GM12865 (cell line): ENCODE measurements around the gene AURKB.
A peak's percentile ranks its signal among the peaks of the same experiment; 100 is the strongest.

ENCODE experiments used
- DNase-seq: peaks from one replicate; pipeline ENCODE4 v3.0.0; 2010; ENCODE audit warnings: low read depth
- H3K4me3 ChIP-seq: 2 replicates; pipeline ENCODE4 v1.5.1; 2011; ENCODE audit warnings: mild to moderate bottlenecking, low read depth, low read length, control low read depth
- TF ChIP-seq, protein P1 (sequence below): IDR thresholded peaks from 2 replicates; pipeline ENCODE4 v1.5.1; 2011; ENCODE audit warnings: low read length, control low read depth, low read depth, inconsistent platforms; ENCODE audit not compliant: insufficient read depth; ENCODE audit errors: missing control alignments

AURKB gene

DNA sequence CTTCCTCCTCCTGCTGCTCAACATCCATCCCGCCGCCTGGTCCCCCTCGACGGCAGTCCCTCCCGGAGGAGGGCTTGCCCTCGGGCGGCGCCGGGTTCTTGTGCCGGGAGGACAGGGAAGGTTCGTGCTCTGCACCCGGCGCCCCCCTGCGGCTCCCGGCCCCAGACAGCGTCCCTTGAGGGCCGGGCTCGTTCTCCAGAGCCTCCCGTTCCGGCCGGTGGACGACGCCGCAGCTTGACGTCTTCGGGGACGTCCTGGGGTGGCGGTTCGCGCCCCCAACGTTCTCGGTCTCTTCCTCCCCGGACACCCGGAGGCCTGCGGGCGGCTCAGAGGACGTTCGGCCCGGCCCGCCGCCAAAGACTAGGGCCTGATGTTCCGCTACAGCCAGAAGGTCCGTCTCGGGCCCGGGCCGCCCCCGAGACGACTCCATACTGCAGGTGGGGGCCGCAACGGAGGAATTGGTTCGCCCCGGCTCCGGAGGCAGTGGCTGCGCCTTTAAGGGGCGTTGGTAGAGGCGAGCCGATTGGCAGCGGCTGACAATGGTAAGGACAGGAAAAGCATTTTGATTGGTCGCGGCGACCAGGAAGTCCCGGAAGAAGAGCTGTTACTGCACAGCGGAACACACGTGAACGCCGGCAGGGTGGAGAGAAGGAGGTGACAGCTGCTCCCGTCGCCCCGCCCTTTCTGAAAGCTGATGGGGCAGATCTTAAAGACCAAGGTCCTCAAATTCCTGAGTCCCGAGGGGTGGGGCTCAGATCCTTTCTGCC lies 20.5 kb downstream of the AURKB start, which contains the start of gene BORCS6:
Gene BORCS6, minus strand, starts transcription at position 470 of the 767 bp plus-strand sequence. Its CDS starts 40 bp downstream, at position 430.
- DNase-seq = peak; percentile 99
- H3K4me3 ChIP-seq = peak within 1 kb of the TSS; percentile 86
- TF ChIP-seq, protein P1, sequence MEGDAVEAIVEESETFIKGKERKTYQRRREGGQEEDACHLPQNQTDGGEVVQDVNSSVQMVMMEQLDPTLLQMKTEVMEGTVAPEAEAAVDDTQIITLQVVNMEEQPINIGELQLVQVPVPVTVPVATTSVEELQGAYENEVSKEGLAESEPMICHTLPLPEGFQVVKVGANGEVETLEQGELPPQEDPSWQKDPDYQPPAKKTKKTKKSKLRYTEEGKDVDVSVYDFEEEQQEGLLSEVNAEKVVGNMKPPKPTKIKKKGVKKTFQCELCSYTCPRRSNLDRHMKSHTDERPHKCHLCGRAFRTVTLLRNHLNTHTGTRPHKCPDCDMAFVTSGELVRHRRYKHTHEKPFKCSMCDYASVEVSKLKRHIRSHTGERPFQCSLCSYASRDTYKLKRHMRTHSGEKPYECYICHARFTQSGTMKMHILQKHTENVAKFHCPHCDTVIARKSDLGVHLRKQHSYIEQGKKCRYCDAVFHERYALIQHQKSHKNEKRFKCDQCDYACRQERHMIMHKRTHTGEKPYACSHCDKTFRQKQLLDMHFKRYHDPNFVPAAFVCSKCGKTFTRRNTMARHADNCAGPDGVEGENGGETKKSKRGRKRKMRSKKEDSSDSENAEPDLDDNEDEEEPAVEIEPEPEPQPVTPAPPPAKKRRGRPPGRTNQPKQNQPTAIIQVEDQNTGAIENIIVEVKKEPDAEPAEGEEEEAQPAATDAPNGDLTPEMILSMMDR = peak; percentile 7

DNA sequence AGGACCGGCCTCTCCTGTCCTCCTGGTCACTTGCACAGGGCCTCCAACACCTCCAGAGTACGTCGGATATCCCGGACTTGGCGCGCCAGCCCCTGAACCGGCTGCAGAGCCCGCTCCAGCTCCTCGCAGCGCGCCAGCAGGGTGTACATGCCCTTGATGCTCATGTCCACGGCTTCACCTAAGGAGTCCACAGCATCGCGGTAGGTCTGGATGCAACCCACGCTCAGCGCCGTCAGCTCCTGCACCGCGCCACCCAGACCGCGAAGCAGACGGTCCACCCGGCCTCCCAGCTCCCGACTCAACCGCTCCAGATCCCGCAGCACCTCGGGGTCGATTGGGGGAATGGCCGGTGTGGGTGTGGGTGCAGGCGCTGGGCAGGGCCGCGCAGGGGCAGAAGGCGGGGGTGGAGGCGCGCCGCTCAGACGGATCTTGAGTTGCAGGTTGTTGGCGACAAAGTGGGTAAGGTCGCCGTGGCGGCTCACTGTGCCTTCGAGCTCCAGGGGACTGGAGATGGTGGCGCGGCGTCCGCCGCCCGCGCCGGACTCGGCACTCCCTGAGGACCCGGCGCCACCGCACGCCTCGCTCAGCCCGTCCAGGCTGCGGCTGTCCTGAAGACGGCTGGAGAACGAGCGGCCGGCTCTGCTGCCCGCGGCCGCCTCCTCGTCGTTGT lies 21.2 kb downstream of the AURKB start:
- TF ChIP-seq, protein P1 = no peak
- H3K4me3 ChIP-seq = peak overlapping the region; percentile 86
- DNase-seq = peak; percentile 35

DNA sequence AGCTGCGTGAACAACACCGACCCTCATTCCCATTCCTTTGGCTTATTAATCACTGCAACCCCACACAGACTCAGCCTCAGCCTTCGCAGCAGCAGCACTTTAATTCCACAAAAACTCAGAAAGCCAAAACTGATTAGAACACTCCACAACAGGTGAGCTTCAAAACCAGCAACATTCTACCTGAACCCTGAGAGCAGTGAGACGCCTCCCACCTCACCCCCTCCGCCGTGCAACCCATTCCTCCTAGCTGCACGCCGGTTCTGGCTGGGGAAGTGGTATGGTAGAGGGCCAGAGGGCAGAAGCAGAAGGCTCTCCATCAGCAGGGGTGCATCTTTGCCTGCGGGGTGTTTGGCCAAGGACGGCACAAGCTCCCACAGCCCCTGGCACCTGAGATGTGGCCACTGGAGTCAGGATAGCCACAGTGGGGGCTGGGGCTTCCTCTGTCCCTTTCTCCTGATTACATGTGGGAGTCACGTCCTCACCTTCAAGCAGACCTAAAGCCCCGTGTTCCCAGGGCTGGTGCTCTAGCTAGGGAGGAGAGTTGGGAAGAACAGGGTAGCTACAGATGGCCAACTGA lies 22.0 kb downstream of the AURKB start:
- no peak for DNase-seq
- peak overlapping the region; percentile 86 for H3K4me3 ChIP-seq
- TF ChIP-seq, protein P1 = no peak

DNA sequence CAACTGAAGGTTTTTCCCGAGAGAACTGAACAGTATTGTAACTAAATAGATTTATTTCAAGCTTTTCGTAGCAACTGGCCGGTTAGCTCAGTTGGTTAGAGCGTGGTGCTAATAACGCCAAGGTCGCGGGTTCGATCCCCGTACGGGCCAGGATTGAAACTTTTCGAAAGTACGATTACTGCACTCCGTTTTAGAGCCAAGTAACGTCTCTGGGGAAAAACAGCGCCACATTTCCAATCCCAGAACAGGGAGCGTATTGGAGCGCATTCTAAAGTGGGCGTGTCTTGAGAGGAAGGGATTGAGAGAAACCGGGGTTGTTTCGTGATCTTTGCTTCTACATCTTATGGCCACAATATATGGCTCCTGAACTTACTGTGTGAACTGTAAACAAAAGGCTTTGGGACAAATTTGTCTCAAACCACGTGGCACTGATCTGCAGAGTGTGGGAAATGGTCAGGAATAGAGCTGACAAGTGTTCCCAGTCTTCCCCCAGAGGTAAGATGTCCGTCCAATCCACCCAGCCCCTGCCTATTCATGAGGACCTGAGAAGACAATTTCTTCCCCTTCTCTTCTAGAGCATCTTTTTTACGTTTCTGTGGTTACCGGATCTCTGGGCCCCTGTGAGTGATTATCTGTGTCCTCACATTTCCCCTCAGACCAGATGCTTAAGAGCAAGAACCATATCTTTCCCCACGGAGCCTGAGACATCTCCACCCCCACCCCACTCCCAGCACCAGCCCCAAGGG lies 22.7 kb downstream of the AURKB start:
- TF ChIP-seq, protein P1 = no peak
- peak; percentile 98 for DNase-seq
- peak overlapping the region; percentile 92 for H3K4me3 ChIP-seq

DNA sequence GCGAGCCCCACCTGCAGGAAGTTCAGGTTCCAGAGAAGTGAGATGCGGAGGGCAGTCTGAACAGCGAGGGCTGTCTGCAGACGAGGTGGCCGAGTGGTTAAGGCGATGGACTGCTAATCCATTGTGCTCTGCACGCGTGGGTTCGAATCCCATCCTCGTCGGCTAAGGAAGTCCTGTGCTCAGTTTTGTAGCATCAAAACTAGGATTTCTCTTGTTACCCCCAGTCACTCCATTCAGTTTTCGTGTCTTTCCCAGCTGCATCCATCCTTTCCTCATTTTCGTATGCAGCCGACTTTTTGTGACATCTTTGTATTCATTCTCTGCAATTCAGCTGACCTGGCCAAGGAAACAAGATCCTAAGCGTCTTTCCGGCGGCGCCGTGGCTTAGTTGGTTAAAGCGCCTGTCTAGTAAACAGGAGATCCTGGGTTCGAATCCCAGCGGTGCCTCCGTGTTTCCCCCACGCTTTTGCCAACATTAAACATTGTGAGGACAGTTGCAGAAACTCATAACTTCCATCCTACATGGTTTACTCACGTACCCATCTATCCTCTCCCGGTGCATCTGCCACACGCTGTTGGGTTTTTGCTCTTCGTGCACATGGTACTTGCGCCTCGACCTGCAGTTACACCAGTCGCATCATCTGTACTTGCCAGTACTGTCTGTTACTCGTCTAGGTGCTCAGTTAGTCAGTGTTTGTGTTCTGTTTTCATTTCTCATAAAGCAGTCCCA lies 23.4 kb downstream of the AURKB start:
- TF ChIP-seq, protein P1 = peak; percentile 26
- H3K4me3 ChIP-seq = peak overlapping the region; percentile 92
- DNase-seq = peak; percentile 97

DNA sequence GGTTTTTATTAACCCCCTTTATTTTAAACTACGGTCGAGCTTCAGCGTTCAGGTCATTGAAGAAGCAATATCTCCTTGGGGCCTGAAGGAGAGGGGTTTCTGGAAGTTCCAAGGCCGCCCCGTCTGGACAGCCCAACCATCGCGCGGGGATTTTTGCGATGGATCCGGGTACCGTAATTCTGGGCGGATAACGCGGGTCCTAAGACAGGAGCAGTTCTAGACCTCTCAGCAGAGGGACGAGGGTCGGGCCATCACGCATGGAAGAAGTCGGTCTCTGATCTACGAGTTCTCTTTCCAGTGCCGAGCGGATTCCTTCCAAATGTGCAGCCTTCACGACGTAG lies 24.0 kb downstream of the AURKB start:
- H3K4me3 ChIP-seq = peak overlapping the region; percentile 92
- no peak for DNase-seq
- TF ChIP-seq, protein P1 = no peak
